ENCODE results near the gene FBXL3. TPM values are rescaled to one million over a fixed set of nuclear protein-coding genes. Genes with fewer than 3 reads are reported as not detected.

The FBXL3 gene
- total and polyA plus RNA-seq, 3 experiments from 2014 or later = 34.5 to 45.0 (median 41.7) TPM

Other genes starting within 250 kb of the FBXL3 start
- gene KCTD12, start 140.8 kb downstream of the FBXL3 start, total RNA-seq = 1 to 10 TPM; 5.1 to 5.8 TPM
- gene KCTD12, start 140.8 kb downstream of the FBXL3 start, polyA plus RNA-seq = 0.07 TPM
- gene ACOD1, start 78.6 kb downstream of the FBXL3 start, total RNA-seq = not detected
- gene ACOD1, start 78.6 kb downstream of the FBXL3 start, polyA plus RNA-seq = not detected
- 10 to 100 TPM; 14.0 to 15.9 TPM for gene CLN5, start 35.1 kb downstream of the FBXL3 start, total RNA-seq
- gene CLN5, start 35.1 kb downstream of the FBXL3 start, polyA plus RNA-seq = 12.0 TPM